Dermis blood vessel endothelial cell (primary cell): Measurements from ENCODE around the gene FAM53B. TPM values are rescaled to one million over a fixed set of nuclear protein-coding genes. Genes with fewer than 3 reads are reported as not detected.
"Not testable (repeated sequence)": the region's sequence is repeated elsewhere in the genome, so short reads cannot be mapped to it uniquely, and the experiment has no call there.

ENCODE experiments used
- DNase-seq: peaks from one replicate; pipeline ENCODE4 v3.0.0; 2010
- total RNA-seq: library from RNA; depleted of rRNA; stranded (reverse); fragments of >200 nt; gene quantifications from 2 replicates; pipeline ENCODE4 v1.2.3, GENCODE V29; 2014

The FAM53B gene
- total RNA-seq, 1 donor from 2014 or later, result 30.5 TPM

DNA sequence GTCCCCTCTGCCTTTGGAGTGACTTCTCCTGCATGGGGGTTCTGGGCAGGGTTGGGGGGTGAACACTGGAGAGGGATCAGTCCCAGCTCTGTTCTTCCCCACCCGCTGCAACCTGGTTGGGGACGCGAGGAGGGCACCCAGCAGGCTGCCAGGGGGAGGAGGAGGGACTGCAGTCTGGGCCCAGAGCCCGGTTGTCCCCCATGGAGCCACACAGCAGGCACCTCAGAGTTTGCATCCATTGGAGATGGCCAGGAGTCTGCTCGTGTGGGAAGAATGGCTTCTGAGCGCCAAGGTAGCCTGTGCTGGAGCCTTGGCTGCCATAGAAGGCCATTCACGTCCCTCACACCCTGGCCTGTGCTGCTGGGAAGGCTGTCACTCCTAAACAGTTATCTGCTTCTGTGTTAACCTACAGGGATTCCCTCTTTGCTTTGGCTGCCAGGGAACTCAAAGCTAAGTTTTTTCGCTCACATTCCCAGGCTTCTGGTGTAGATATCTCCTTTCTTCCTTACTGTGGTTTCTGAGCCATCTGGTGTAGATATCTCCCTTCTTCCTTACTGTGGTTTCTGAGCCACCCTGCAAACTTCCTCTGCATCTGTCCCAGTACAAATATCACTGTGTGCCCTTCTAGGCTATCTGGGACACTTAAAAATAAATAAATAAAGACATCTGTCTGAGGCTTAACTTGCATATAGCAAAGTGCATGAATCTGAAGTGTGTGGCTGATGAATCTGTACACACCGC is 148.9 kb downstream of the FAM53B start:
- DNase-seq, result no peak

DNA sequence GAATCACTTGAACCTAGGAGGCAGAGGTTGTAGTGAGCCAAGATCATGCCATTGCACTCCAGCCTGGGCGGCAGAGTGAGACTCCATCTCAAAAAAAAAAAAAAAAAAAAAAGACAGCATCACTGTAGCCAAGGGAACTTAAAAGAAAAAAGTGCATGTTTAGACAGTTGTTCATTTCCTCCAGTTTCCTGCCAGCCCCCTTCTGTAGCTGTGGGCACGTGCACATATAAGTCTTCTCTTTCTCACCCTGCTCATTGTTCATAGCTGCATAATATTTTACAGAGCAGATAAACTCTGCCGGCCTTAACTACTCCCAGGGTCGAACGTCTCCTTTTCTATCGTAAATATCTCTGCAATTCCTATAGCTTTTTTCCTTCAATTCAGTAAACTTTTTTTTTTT is 149.9 kb downstream of the FAM53B start:
- DNase-seq, result peak; percentile 50

DNA sequence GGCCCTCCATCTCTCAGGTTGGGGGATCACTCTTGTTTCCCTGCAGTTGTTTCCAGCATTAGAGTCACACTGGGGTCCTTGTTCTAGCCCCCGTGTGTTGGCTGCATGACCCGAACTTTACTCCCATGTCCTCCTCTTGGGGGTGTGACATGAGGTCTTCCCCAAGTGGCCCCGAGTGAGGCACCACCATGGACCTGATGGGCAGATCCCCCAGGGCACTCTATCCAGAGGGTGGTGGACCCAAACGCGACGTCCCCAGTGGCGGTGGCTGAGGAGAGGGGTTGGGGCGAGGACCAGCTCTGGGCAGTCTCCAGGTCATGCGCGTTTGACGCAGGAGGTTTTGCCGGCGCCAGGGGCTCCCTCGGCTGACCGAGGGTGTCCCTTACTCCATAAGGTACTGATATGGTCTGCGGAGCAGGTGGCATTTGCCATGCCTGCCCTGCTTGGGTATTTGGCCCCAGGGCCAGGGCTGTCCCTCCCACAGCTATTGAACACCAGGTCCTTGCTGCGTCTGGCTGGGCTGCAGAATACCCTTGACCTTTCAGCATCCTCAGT is 150.7 kb downstream of the FAM53B start:
- DNase-seq, result no peak

DNA sequence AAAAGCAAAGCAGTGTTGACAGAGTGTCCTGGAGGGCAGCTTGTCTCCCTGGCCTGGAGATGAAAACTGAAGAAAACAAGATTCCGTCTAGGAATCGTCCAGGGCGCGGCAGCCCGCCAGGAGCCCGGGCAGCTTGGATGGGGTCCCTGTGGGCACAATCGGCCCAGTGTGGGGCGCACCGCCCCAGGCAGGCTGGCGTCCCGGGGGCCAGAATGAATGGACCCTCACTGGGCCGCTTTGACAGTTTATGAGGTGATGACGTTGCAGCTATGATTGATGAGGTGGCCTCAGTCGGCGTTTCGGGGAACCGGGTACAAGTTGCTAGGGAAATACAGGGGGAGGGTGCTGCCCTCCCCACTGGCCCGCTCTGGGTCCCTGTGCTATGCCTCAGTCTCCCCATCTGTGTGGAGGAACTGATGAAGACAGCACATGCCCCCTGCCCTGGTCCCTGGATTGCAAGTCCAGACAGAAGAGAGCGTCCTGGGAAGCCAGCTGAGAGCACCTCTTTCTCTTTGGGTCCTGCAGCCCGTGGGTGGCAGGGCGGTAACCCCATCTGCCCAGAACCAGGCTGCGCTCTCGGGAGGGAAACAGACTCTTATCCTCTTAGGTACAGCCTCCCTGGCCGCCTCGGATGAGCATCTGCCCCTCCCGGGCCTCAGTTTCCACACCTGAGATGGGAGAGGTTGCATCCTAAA is 151.3 kb downstream of the FAM53B start:
- no peak for DNase-seq

DNA sequence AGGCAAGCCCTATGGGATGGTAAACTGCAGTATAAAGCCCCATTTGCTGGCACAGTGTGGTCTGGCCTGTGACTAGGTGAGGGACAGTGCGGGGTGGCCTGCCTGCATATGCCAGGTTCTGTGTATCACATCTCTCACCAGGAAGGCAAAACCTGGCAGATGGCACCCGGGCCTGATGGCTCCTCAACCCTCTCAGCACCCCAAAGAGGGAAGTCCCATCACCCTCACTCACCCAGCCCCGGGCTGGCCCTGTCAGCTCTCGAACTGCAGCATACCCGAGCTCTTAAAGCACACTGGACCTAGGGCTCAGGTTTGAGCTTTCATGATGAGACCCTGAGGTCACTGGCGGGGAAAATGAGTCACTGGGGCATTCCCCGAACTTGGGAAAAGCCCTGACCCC is 152.1 kb downstream of the FAM53B start:
- DNase-seq, result no peak

DNA sequence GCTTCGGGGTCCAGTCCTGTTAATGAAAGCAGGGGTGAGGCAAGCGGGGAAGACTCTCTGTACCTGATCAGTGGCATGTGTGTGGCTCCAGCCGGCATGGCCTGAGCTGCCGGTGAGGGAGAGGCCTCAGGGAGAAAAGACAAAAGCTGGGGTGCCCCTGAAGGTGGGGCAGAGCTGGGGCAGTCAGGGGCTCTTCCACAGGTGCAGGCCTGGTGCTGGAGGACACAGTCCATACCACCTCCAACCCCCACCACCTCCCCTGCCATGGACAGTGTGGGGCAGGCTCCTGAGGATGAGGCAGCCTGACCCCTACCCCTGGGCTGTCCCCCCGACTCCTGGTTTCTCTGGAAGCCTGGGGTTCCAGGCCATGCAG is 153.1 kb downstream of the FAM53B start:
- DNase-seq, result no peak

DNA sequence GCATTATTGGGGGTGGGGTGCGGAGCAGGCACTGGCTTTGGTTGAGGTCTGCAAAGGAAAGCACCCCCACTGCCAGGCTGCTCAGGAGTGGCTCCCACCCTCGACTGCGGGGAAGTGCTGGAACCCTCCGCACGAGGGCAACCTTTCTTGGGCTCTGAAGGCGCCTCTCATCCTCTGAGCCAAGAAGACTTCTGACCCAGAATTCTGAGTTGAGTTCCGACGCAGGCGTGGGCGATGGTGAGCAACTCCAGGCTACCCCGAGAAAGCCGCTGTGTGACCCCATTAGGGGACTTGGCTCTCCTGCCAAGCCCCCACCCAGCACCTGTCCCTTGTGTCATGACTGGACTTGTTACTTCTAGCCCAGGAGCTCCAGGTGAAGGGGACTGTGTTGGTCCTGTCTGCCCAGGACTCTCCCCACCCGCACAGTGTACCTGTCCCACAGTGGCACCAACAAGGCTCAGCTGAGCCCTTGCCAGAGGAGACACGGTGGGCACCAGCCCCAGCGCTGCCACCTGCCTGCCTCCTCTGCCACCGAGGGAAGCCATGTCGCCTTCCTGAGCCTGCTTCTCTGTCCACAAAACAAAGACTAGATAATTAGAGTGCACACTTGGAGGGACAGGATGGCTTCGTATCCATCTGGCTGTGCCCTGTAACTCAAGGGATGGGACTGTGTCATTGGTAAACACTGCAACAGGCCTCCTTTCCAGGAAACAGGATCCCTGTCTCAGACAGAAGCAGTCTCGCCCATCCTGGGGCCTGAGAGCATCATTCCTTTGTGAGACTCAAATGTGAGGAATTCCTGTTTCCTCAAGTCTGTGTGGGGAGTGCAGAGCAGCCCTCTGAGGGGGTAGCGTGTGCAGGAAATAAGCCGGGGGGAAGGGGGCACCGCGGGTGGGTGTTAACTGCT is 153.7 kb downstream of the FAM53B start:
- no peak for DNase-seq

DNA sequence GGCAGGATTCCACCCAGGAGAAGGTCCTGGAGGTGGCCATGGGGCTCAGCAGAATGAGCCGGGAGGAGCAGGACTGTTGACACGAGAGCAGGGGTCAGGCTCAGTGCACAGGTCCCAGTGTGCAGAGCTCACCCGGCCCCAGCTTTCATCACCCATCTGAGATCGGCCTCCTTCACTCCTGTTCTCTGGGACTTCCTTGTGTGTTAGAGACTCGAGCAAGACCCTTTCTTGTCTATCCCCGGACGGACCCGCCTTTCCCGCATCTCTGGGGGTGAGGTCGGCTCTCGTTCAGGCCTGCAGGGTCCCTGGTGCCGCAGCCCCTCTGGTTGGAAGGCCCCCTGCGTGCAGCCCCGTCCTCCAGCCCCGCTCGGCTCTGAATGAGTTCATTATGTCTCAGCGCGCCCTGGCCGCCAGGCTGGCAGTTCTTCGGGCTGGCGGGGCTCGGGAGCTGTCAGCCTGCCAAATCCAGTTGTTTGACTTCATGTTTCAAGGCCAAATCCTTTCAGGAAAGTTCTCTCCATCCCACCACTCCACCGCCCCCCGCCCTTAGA is 154.6 kb downstream of the FAM53B start:
- DNase-seq, result no peak

DNA sequence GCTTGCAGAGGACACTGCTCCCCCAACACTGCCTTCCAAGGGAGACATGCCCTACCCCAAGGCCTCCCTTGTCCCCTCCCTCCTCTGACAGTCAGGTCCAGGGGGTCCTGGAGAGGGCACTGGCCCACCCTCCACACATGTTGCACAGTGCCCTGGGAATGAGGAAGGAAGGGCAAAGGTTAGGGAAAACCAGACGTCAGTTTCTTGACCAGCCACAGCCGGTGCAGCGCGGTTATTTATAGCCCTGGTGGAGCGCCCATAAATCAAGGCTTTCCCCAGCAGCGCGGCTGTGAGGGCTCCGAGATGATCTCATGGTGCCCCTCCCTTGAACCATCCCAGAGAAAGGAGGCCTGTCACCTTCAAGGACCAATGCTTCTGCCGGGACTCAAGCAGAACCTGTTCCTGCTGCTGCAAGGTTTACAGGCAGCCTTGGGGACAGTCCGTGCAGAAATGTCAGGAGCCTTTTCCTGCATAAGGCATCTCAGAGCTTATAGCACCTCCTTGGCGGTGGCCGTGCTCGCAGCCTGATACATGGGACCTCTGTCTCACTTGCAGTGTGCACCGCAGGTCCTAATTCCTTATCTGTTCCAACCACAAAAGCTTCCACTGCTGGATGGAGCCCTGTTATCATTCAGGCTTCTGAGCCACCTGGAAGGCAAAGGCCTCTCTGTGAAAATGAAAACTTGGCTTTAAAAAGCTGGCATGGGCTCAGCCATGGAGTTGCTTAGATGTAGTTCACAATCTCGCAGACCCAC is 155.3 kb downstream of the FAM53B start:
- peak; percentile 17 for DNase-seq

DNA sequence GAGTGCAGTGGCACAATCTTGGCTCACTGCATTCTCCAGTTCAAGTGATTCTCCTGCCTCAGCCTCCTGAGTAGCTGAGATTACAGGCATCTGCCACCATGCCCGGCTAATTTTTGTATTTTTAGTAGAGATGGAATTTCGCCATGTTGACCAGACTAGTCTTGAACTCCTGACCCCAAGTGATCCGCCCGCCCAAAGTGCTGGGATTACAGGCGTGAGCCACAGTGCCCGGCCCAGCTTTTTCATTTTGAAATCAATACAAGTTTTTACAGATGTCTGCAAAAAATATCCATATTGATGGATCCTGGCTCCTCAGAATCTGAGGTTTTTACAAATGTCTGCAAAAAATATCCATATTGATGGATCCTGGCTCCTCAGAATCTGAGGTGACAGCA is 155.8 kb downstream of the FAM53B start:
- not testable (repeated sequence) for DNase-seq

DNA sequence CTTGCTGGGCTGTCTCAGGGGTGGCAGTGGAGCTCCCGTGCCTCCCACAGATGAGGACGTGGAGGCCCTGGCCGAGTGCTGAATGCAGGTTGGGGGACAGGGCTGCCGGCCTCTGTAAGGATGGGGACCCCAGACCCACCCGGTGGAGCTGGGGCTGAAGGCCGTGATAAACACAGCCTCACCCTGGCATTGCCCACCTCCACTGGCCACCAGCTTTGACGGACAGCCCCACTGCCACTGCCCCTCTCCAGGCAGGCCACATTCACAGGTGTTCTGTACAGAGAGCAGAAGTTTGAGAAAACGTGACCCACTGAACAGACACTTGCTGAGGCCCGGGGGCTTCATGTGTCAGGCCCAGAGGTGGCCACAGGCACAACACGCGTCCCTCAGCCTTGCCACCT is 156.4 kb downstream of the FAM53B start:
- DNase-seq, result no peak

DNA sequence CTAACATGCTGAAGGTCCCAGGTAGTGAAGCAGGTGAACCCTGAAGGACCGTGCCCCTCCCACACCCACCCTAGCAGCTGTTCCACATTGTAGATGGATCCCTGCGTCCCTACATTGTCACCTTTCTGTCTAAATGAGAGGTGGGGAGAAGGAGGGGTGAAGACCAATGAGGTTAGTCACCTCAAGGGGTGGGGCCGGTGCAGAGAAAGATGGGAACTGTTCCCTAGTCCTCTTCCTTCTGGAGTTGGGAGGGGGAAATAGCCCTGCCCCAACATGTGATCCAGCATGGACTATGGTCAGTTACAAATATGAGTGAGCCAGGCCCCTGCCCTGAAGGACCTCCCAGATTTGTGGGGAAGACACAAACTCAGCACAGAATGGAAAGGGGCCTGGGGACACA is 158.0 kb downstream of the FAM53B start:
- DNase-seq, result no peak

DNA sequence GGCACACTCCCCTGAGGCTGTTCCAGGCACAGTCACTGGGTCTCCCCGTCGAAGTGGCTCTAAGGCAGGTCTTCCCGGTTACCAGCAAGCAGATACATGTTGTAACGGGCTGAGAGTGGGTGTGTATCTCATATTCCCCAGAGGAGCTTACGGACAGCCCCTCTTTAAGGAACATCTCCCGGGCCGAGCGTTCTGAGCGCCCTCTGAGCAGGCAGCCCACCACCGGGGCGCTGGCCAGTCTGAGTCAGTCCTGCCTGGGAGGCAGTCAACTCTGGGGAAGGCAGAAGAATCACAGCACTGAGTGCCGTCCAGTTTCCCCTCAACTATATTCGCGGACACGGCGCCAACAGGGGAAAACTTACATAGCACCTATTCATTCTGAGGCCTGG is 165.2 kb downstream of the FAM53B start:
- DNase-seq, result no peak

DNA sequence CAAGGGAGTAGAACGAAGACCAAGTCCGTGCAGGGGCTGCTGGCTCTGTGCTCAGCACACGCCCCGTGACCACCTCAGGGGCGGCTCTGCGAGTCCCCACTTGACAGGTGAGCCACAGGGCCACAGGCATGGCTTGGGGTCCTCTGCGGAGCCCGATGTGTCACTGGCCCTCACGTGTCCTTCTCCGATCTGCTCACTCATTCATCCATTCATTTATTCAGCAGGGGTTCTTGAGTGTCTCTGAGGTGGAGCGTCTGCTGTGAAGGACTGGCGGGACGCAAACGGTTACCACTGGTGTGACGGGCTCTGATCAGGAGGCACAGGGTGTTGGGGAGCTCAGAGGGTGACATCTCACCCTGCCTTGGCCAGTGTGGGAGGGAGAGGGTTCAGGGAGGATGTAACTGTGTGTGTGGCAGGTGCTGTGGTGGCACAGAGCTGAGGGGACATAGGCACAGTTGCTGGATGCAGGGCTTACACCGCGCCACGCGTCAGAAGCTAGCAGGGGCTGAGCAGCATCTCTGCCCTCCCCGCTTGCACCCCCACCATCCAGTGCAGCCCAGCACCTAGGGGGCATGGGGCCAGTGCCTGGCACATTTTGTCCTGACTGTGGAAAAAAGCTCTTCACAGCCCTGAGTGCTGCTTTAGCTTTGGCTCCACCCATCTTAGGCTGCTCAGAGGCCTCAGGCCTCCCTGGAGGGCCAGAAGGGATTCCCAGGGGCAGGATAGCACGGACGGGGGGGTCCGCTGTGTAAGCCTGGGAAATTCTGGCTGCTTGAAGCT is 165.8 kb downstream of the FAM53B start:
- no peak for DNase-seq

DNA sequence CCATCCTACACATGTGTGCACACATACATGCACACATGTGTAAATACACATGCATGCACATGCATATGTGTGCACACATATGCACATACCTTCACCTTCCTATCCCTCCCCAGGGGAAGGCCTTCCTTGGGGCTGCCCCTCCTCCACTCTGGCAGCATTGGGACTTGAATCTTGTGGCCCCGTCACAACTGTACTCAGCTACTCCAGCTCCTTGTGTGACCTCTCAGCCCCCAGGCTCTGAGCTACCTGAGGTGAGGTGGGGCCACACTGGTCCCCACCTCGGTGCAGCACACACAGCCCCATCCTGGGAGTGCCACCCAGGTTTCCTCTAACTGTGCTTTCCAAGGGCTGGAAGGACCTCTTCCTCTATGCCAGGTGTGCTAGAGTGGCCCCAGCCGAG is 166.5 kb downstream of the FAM53B start:
- DNase-seq, result no peak

DNA sequence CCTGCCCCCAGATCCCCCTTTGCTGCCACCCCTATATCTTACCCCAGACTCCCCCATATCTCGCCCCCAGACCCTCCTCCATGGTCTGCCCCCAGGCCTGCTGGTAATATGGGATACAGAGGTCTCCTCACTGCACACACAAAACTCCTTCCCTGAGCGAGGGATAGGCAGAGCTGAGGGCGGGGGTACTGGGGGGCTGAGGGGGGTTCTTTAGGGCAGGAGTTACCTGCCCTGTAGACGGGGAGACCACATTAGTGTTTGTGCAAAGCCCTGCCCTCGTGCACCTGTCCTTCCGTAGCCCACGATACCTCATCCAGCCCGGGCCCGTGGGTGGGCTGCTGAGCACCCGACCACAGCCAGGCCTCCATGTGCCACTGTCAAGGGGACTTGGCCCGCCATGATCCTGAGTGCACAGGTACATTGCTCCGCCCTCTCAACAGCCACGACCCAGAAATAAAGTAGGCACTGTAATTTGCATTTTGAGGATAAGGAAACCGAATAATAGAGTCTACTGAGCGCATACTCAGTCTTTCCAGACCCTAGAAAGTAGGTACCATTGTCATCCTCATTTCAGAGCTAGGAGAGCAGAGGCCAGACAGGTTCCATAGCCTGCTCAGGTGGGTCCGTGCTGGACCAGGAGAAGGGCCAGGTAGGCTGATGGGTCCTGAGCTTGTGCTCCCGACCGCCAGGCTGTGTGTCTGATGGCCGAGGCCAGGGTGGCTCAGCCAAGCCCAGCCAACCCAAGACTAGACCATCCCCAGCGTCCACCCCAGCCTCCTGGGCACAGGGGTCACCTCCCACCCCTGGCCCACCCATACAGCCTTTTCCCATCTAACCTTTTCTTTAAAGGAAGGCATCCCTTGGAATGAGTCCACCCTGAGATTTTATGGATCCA is 167.4 kb downstream of the FAM53B start:
- no peak for DNase-seq

DNA sequence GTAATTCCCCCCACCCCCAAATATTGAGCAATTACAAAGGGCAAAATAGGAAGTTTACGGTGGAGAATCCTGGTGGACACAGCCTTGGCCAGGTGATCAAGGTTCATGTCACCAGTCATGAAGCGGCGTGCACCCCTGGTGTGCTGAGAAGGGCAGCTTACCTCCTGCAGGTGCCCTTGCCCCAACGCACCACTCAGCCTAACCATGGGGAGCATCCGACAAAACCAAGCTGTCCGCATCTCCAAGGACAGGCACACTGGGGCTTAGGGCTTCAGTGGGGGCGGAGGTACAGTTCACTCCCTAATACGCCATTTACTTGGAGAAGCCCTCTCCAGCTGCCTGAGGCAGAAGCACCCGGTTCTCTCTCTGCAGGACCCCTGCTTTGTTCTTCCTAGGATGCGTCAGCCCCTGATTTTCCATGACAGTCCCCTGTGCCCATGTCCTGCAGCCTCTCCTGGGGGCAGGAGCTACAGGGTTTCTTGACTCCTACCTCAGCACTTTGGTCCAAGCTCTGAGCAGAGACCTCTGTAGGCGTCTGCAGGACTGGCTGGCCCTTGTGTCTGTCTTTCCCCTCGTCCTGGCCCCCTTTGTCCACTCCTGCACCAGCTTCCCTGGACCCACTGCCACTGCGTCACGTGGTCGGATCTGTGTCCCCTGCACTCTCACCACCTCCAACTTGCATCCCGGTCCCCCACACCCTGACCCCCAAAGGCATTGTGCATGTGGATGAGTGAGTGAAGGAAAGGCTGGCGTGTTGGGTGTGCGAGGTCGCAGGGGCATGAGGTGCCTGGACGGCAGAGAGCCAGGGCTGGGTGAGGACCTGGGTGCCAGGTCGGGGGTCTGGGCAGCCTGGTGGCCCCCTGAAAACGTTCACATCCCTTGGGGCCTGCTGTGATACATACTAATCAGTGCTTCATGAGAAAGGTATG is 168.8 kb downstream of the FAM53B start:
- DNase-seq, result no peak

DNA sequence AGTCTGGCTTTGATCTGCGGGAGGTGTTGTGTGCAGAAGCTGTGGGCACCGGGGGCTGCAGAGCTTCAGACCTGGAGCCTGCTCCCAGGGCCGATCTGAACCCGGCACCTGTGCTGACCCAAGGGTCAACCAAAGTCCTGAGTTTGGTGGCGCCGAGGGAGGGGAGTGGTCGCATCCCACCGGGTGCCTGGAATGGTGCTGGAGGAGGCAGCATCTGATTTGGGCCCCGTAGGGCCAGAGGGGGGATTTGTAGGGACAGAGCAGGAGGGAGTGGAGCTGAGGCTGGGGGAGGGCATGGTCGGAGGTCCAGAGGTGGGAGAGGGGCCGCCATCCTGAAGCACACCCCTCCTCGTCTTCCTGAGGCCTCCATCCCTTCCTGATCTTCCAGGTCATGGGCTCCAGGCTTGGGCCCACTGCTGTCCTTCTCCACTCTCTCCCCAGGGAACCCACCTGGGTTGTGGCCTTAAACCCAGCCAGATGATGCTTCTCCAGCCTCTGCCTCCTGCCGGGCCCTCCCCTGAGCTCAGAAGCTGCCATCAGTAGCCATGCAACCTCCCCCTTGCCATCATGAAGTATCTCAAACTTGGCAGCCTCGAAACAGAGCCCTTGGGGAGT is 169.6 kb downstream of the FAM53B start:
- no peak for DNase-seq
